SK-N-MC (cell line): Measurements from ENCODE around the gene KCNK1.

Experiments
- DNase-seq: peaks from one replicate; pipeline ENCODE4 v3.0.0-alpha.2; 2011; ENCODE audit warnings: low read depth, low spot score
- H3K27ac ChIP-seq: fragments of 200-600 bp; sonication (generic); 2 replicates; pipeline ENCODE4 v1.5.1; 2016; ENCODE audit warnings: mixed run types
- H3K36me3 ChIP-seq: fragments of 200-600 bp; sonication (generic); 2 replicates; pipeline ENCODE4 v1.6.1; 2017; ENCODE audit warnings: antibody characterized with exemption, low read length, mixed read lengths; ENCODE audit not compliant: insufficient read depth
- H3K4me3 ChIP-seq: fragments of 200-600 bp; sonication (generic); 2 replicates; pipeline ENCODE4 v1.5.1; 2016
- H3K9ac ChIP-seq: fragments of 200-600 bp; sonication (generic); 2 replicates; pipeline ENCODE4 v1.8.0; 2017; ENCODE audit warnings: mixed run types, mixed read lengths; ENCODE audit not compliant: insufficient read length
- H3K9me3 ChIP-seq: fragments of 200-600 bp; sonication (generic); 2 replicates; pipeline ENCODE4 v1.6.1; 2017; ENCODE audit warnings: low read depth, mild to moderate bottlenecking, antibody characterized with exemption, low read length, moderate library complexity, mixed read lengths
- EZH2 ChIP-seq: fragments of 200-600 bp; sonication (generic); IDR thresholded peaks from one replicate; pipeline ENCODE4 v1.6.1; 2017; ENCODE audit warnings: antibody characterized with exemption
- FOXP2 ChIP-seq: optimal IDR thresholded peaks from 2 replicates; pipeline ENCODE3; 2011; ENCODE audit warnings: mild to moderate bottlenecking, moderate library complexity; ENCODE audit not compliant: insufficient read depth; ENCODE audit errors: extremely low read length, control extremely low read depth
- POLR2AphosphoS5 ChIP-seq: IDR thresholded peaks from 2 replicates; pipeline ENCODE4 v1.6.1; 2012; ENCODE audit warnings: mild to moderate bottlenecking, low read depth, low read length, borderline replicate concordance

KCNK1 gene

GRCh38 chr1:233689017-233689747 lies 75.3 kb downstream of the KCNK1 start:
- Histone ChIP-seq H3K4me3 (no peak overlapping the region), H3K27ac (no peak overlapping the region), H3K9ac (no peak overlapping the region), H3K36me3 (no peaks in the 10 kb centered on the region), H3K9me3 (no peaks in the 10 kb centered on the region)
- no peak for DNase-seq
- no peak for TF ChIP-seq POLR2AphosphoS5
- no peak for TF ChIP-seq FOXP2
- TF ChIP-seq EZH2, result no peak

GRCh38 chr1:233689748-233690254 lies 75.9 kb downstream of the KCNK1 start:
- H3K9ac ChIP-seq, result no peak overlapping the region
- no peak overlapping the region for H3K4me3 ChIP-seq
- DNase-seq, result no peak
- no peaks in the 10 kb centered on the region for H3K9me3 ChIP-seq
- H3K36me3 ChIP-seq, result no peaks in the 10 kb centered on the region
- no peak overlapping the region for H3K27ac ChIP-seq
- TF ChIP-seq POLR2AphosphoS5 (no peak), FOXP2 (no peak), EZH2 (no peak)

GRCh38 chr1:233695901-233696300 lies 82.0 kb downstream of the KCNK1 start:
- TF ChIP-seq FOXP2 (no peak), POLR2AphosphoS5 (no peak), EZH2 (no peak)
- Histone ChIP-seq H3K4me3 (no peak overlapping the region), H3K27ac (no peak overlapping the region), H3K9me3 (no peaks in the 10 kb centered on the region), H3K9ac (no peak overlapping the region), H3K36me3 (no peaks in the 10 kb centered on the region)
- DNase-seq, result no peak

GRCh38 chr1:233700338-233700737 lies 86.4 kb downstream of the KCNK1 start:
- H3K9ac ChIP-seq, result no peak overlapping the region
- no peaks in the 10 kb centered on the region for H3K9me3 ChIP-seq
- H3K36me3 ChIP-seq, result no peaks in the 10 kb centered on the region
- H3K27ac ChIP-seq, result no peak overlapping the region
- no peak overlapping the region for H3K4me3 ChIP-seq
- no peak for DNase-seq
- TF ChIP-seq FOXP2 (no peak), EZH2 (no peak), POLR2AphosphoS5 (no peak)

GRCh38 chr1:233704170-233704897 lies 90.4 kb downstream of the KCNK1 start:
- no peak for DNase-seq
- Histone ChIP-seq H3K9me3 (no peaks in the 10 kb centered on the region), H3K4me3 (no peak overlapping the region), H3K27ac (no peak overlapping the region), H3K9ac (no peak overlapping the region), H3K36me3 (no peaks in the 10 kb centered on the region)
- no peak for TF ChIP-seq POLR2AphosphoS5
- TF ChIP-seq FOXP2, result no peak
- TF ChIP-seq EZH2, result no peak

GRCh38 chr1:233704898-233705723 lies 91.2 kb downstream of the KCNK1 start:
- TF ChIP-seq EZH2 (no peak), FOXP2 (no peak), POLR2AphosphoS5 (no peak)
- no peak overlapping the region for H3K27ac ChIP-seq
- H3K9me3 ChIP-seq, result no peaks in the 10 kb centered on the region
- no peak for DNase-seq
- no peaks in the 10 kb centered on the region for H3K36me3 ChIP-seq
- H3K9ac ChIP-seq, result no peak overlapping the region
- no peak overlapping the region for H3K4me3 ChIP-seq

GRCh38 chr1:233707153-233707879 lies 93.4 kb downstream of the KCNK1 start:
- Histone ChIP-seq H3K27ac (no peak overlapping the region), H3K4me3 (no peak overlapping the region), H3K9me3 (no peaks in the 10 kb centered on the region), H3K36me3 (no peaks in the 10 kb centered on the region), H3K9ac (no peak overlapping the region)
- DNase-seq, result no peak
- no peak for TF ChIP-seq FOXP2
- TF ChIP-seq EZH2, result no peak
- TF ChIP-seq POLR2AphosphoS5, result no peak
